Neuron (in vitro differentiated cells): ENCODE measurements around the gene B3GALNT2.
"Not testable (repeated sequence)": the region's sequence is repeated elsewhere in the genome, so short reads cannot be mapped to it uniquely, and the experiment has no call there.

ENCODE experiments used
- H2AFZ ChIP-seq: one replicate; pipeline ENCODE4 v1.6.1; 2013; ENCODE audit warnings: low read depth, mild to moderate bottlenecking, inconsistent platforms, low read length, moderate library complexity
- H3K27me3 ChIP-seq: one replicate; pipeline ENCODE4 v1.6.1; 2013; ENCODE audit warnings: low read length; ENCODE audit not compliant: insufficient read depth
- H3K36me3 ChIP-seq: one replicate; pipeline ENCODE4 v1.6.1; 2013; ENCODE audit warnings: low read length; ENCODE audit not compliant: insufficient read depth
- H3K4me1 ChIP-seq: one replicate; pipeline ENCODE4 v1.6.1; 2013; ENCODE audit warnings: low read length; ENCODE audit not compliant: insufficient read depth
- H3K4me3 ChIP-seq: 2 replicates; pipeline ENCODE4 v1.5.1; 2013; ENCODE audit warnings: mild to moderate bottlenecking, low read length, moderate library complexity
- H3K9me3 ChIP-seq: one replicate; pipeline ENCODE4 v1.6.1; 2013; ENCODE audit warnings: low read length

The B3GALNT2 gene

GRCh38 chr1:235494531-235494930 is 9.7 kb downstream of the B3GALNT2 start:
- Histone ChIP-seq H3K4me1 (no peaks in the 10 kb centered on the region), H3K4me3 (no peak overlapping the region), H3K9me3 (no peaks in the 10 kb centered on the region), H2AFZ (no peak overlapping the region), H3K36me3 (peaks cover 45% of the 10 kb centered on the region), H3K27me3 (no peaks in the 10 kb centered on the region)

GRCh38 chr1:235491644-235492043 is 12.6 kb downstream of the B3GALNT2 start:
- Histone ChIP-seq H2AFZ (no peak overlapping the region), H3K27me3 (no peaks in the 10 kb centered on the region), H3K4me3 (no peak overlapping the region), H3K4me1 (no peaks in the 10 kb centered on the region), H3K36me3 (peaks cover 60% of the 10 kb centered on the region), H3K9me3 (no peaks in the 10 kb centered on the region)

GRCh38 chr1:235486321-235486720 is 17.9 kb downstream of the B3GALNT2 start:
- Histone ChIP-seq H3K4me1 (no peaks in the 10 kb centered on the region), H3K36me3 (peaks cover 48% of the 10 kb centered on the region), H3K27me3 (no peaks in the 10 kb centered on the region), H2AFZ (no peak overlapping the region), H3K9me3 (peaks cover 16% of the 10 kb centered on the region), H3K4me3 (no peak overlapping the region)

- Histone ChIP-seq H3K4me3 (no peak overlapping the region), H3K27me3 (no peaks in the 10 kb centered on the region), H3K36me3 (peaks cover 51% of the 10 kb centered on the region), H3K9me3 (peaks cover 16% of the 10 kb centered on the region), H3K4me1 (no peaks in the 10 kb centered on the region), H2AFZ (no peak overlapping the region)
Observed at GRCh38 chr1:235485558-235485957, 18.7 kb downstream of the B3GALNT2 start.

- H3K36me3 ChIP-seq: peaks cover 59% of the 10 kb centered on the region
Observed at GRCh38 chr1:235483090-235483489, 21.2 kb downstream of the B3GALNT2 start.

GRCh38 chr1:235473806-235474205 is 30.4 kb downstream of the B3GALNT2 start:
- Histone ChIP-seq H3K9me3 (no peaks in the 10 kb centered on the region), H3K4me1 (no peaks in the 10 kb centered on the region), H2AFZ (no peak overlapping the region), H3K27me3 (no peaks in the 10 kb centered on the region), H3K4me3 (no peak overlapping the region), H3K36me3 (peaks cover 38% of the 10 kb centered on the region)

More at GRCh38 chr1:235483090-235483489, 21.2 kb downstream of the B3GALNT2 start:
- Histone ChIP-seq H3K27me3 (no peaks in the 10 kb centered on the region), H3K9me3 (peaks cover 16% of the 10 kb centered on the region), H2AFZ (no peak overlapping the region), H3K4me1 (no peaks in the 10 kb centered on the region), H3K4me3 (no peak overlapping the region)

GRCh38 chr1:235470741-235471439 is 33.4 kb downstream of the B3GALNT2 start:
- H3K36me3 ChIP-seq: peaks cover 25% of the 10 kb centered on the region
- no peaks in the 10 kb centered on the region for H3K27me3 ChIP-seq
- no peak overlapping the region for H2AFZ ChIP-seq
- H3K4me1 ChIP-seq: no peaks in the 10 kb centered on the region
- H3K4me3 ChIP-seq: no peak overlapping the region
- no peaks in the 10 kb centered on the region for H3K9me3 ChIP-seq

- H2AFZ ChIP-seq, H3K4me1 ChIP-seq, H3K4me3 ChIP-seq, H3K27me3 ChIP-seq, H3K9me3 ChIP-seq: not testable (repeated sequence)
- H3K36me3 ChIP-seq: peaks cover 29% of the 10 kb centered on the region
Observed at GRCh38 chr1:235469897-235470296, 34.4 kb downstream of the B3GALNT2 start.

GRCh38 chr1:235468970-235469369 is 35.3 kb downstream of the B3GALNT2 start:
- Histone ChIP-seq H3K9me3 (peaks cover 8% of the 10 kb centered on the region), H3K4me3 (no peak overlapping the region), H3K36me3 (peaks cover 29% of the 10 kb centered on the region), H3K4me1 (no peaks in the 10 kb centered on the region), H3K27me3 (no peaks in the 10 kb centered on the region), H2AFZ (no peak overlapping the region)

GRCh38 chr1:235468004-235468403 is 36.2 kb downstream of the B3GALNT2 start:
- H3K27me3 ChIP-seq: no peaks in the 10 kb centered on the region
- no peak overlapping the region for H2AFZ ChIP-seq
- peaks cover 31% of the 10 kb centered on the region for H3K36me3 ChIP-seq
- H3K4me3 ChIP-seq: no peak overlapping the region
- no peaks in the 10 kb centered on the region for H3K4me1 ChIP-seq
- peaks cover 8% of the 10 kb centered on the region for H3K9me3 ChIP-seq

- Histone ChIP-seq H3K4me1 (no peaks in the 10 kb centered on the region), H3K4me3 (no peak overlapping the region), H3K27me3 (no peaks in the 10 kb centered on the region), H3K36me3 (peaks cover 23% of the 10 kb centered on the region), H2AFZ (no peak overlapping the region), H3K9me3 (peaks cover 8% of the 10 kb centered on the region)
Observed at GRCh38 chr1:235465066-235465465, 39.2 kb downstream of the B3GALNT2 start.

GRCh38 chr1:235462832-235463231 is 41.4 kb downstream of the B3GALNT2 start:
- not testable (repeated sequence) for H3K9me3 ChIP-seq, H2AFZ ChIP-seq, H3K27me3 ChIP-seq, H3K4me3 ChIP-seq, H3K4me1 ChIP-seq
- peaks cover 20% of the 10 kb centered on the region for H3K36me3 ChIP-seq

GRCh38 chr1:235461954-235462353 is 42.3 kb downstream of the B3GALNT2 start:
- no peaks in the 10 kb centered on the region for H3K27me3 ChIP-seq
- no peak overlapping the region for H2AFZ ChIP-seq
- peaks cover 20% of the 10 kb centered on the region for H3K36me3 ChIP-seq
- peaks cover 8% of the 10 kb centered on the region for H3K9me3 ChIP-seq
- H3K4me3 ChIP-seq: no peak overlapping the region
- H3K4me1 ChIP-seq: no peaks in the 10 kb centered on the region

GRCh38 chr1:235460770-235461169 is 43.5 kb downstream of the B3GALNT2 start:
- no peaks in the 10 kb centered on the region for H3K27me3 ChIP-seq
- no peak overlapping the region for H2AFZ ChIP-seq
- H3K4me1 ChIP-seq: peaks cover 4% of the 10 kb centered on the region
- no peak overlapping the region for H3K4me3 ChIP-seq
- peaks cover 8% of the 10 kb centered on the region for H3K9me3 ChIP-seq
- H3K36me3 ChIP-seq: peaks cover 21% of the 10 kb centered on the region
